Gastroesophageal sphincter (tissue), 3 donors: Measurements from ENCODE around the gene RBM17.

ENCODE experiments used
- EP300 ChIP-seq: sonication (generic); formaldehyde crosslinking; IDR thresholded peaks from one replicate; pipeline ENCODE4 v1.6.1; 2017; ENCODE audit warnings: antibody characterized with exemption, mild to moderate bottlenecking
- POLR2A ChIP-seq, 2 donors: fragments of 450-650 bp; IDR thresholded peaks; one replicate each; pipeline ENCODE4 v1.6.1; 2017; ENCODE audit warnings: antibody characterized with exemption in 2 of 2, mild to moderate bottlenecking in 2 of 2, moderate library complexity in 1 of 2
- POLR2AphosphoS5 ChIP-seq: sonication (generic); formaldehyde crosslinking; IDR thresholded peaks from one replicate; pipeline ENCODE4 v1.6.1; 2017; ENCODE audit warnings: antibody characterized with exemption
- TF ChIP-seq, protein P1 (sequence below), 4 experiments: fragments of 200-600 bp in 2 of 4; fragments of 450-650 bp in 2 of 4; sonication (generic) in 1 of 4; IDR thresholded peaks; one replicate each; pipeline ENCODE4 v1.5.1; 2017 to 2019; ENCODE audit warnings: antibody characterized with exemption in 4 of 4, mild to moderate bottlenecking in 2 of 4, moderate library complexity in 2 of 4

DNA sequence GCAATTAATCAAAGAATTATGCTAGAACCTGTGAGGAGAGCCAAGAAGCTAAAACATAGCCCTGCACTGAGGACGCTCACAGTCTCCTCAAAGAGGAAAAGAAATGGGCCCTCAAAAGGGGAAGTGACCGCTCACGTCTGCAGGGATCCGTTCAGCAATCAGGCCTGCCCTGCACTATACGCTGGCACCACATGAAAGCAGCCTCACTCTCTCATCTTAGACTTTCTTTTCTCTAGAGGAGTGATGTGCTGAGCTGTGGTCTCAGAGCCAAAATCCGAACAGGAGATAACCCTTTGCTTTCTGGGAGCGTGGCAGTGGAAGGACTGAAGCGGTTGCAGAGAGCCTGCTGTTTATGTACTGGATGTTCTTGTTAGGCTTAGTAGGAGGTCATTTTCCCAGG lies 20.4 kb upstream of the RBM17 start:
- TF ChIP-seq, protein P1, sequence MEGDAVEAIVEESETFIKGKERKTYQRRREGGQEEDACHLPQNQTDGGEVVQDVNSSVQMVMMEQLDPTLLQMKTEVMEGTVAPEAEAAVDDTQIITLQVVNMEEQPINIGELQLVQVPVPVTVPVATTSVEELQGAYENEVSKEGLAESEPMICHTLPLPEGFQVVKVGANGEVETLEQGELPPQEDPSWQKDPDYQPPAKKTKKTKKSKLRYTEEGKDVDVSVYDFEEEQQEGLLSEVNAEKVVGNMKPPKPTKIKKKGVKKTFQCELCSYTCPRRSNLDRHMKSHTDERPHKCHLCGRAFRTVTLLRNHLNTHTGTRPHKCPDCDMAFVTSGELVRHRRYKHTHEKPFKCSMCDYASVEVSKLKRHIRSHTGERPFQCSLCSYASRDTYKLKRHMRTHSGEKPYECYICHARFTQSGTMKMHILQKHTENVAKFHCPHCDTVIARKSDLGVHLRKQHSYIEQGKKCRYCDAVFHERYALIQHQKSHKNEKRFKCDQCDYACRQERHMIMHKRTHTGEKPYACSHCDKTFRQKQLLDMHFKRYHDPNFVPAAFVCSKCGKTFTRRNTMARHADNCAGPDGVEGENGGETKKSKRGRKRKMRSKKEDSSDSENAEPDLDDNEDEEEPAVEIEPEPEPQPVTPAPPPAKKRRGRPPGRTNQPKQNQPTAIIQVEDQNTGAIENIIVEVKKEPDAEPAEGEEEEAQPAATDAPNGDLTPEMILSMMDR (IDR thresholded peaks at IDR 0.05), result no peak
- TF ChIP-seq POLR2A (IDR thresholded peaks at IDR 0.05) (no peak), EP300 (no peak), POLR2AphosphoS5 (no peak)
